ENCODE measurements around the gene GABRA5.

The GABRA5 gene

GRCh38 chr15:26844901-26845300 is 22.0 kb upstream of the GABRA5 start:
- TF ChIP-seq CTCF (IDR thresholded peaks at IDR 0.05; ENCODE audit: low read depth, low read length): no peak
- H3K4me3 ChIP-seq (ENCODE audit: low read depth, low read length): no peak overlapping the region
- in situ Hi-C loops (cut with HindIII; ENCODE audit: low sequenced_read_pairs): no loop called here
- DNase-seq (ENCODE audit: low read depth, low spot score): no peak

- DNase-seq (ENCODE audit: low read depth, low spot score): no peak
- no peak for TF ChIP-seq CTCF (IDR thresholded peaks at IDR 0.05; ENCODE audit: low read depth, low read length)
- H3K4me3 ChIP-seq (ENCODE audit: low read depth, low read length): no peak overlapping the region
- in situ Hi-C loops (cut with HindIII; ENCODE audit: low sequenced_read_pairs): no loop called here
Observed at GRCh38 chr15:26848498-26848897, 18.4 kb upstream of the GABRA5 start.

GRCh38 chr15:26850161-26850560 is 16.7 kb upstream of the GABRA5 start:
- in situ Hi-C loops (cut with HindIII; ENCODE audit: low sequenced_read_pairs): no loop called here
- no peak for TF ChIP-seq CTCF (IDR thresholded peaks at IDR 0.05; ENCODE audit: low read depth, low read length)
- no peak for DNase-seq (ENCODE audit: low read depth, low spot score)
- H3K4me3 ChIP-seq (ENCODE audit: low read depth, low read length): no peak overlapping the region

- in situ Hi-C loops (cut with HindIII; ENCODE audit: low sequenced_read_pairs): no loop called here
- no peak overlapping the region for H3K4me3 ChIP-seq (ENCODE audit: low read depth, low read length)
- no peak for TF ChIP-seq CTCF (IDR thresholded peaks at IDR 0.05; ENCODE audit: low read depth, low read length)
- no peak for DNase-seq (ENCODE audit: low read depth, low spot score)
Observed at GRCh38 chr15:26852980-26853379, 13.9 kb upstream of the GABRA5 start.

- in situ Hi-C loops (cut with HindIII; ENCODE audit: low sequenced_read_pairs): no loop called here
- no peak for TF ChIP-seq CTCF (IDR thresholded peaks at IDR 0.05; ENCODE audit: low read depth, low read length)
- DNase-seq (ENCODE audit: low read depth, low spot score): no peak
- H3K4me3 ChIP-seq (ENCODE audit: low read depth, low read length): no peak overlapping the region
Observed at GRCh38 chr15:26854435-26854834, 12.4 kb upstream of the GABRA5 start.

- H3K4me3 ChIP-seq (ENCODE audit: low read depth, low read length): no peak overlapping the region
- in situ Hi-C loops (cut with HindIII; ENCODE audit: low sequenced_read_pairs): no loop called here
- peak; percentile 56 for TF ChIP-seq CTCF (IDR thresholded peaks at IDR 0.05; ENCODE audit: low read depth, low read length)
- peak; percentile 59 for DNase-seq (ENCODE audit: low read depth, low spot score)
Observed at GRCh38 chr15:26864664-26865191, 2.1 kb upstream of the GABRA5 start.
